Limb (tissue), 2 donors: ENCODE results near the gene CELSR3.

ENCODE experiments used
- DNase-seq, 2 donors: peaks; one replicate each; pipeline ENCODE4 v3.0.0-alpha.2; 2016; ENCODE audit errors: extremely low spot score in 2 of 2

The CELSR3 gene

DNA sequence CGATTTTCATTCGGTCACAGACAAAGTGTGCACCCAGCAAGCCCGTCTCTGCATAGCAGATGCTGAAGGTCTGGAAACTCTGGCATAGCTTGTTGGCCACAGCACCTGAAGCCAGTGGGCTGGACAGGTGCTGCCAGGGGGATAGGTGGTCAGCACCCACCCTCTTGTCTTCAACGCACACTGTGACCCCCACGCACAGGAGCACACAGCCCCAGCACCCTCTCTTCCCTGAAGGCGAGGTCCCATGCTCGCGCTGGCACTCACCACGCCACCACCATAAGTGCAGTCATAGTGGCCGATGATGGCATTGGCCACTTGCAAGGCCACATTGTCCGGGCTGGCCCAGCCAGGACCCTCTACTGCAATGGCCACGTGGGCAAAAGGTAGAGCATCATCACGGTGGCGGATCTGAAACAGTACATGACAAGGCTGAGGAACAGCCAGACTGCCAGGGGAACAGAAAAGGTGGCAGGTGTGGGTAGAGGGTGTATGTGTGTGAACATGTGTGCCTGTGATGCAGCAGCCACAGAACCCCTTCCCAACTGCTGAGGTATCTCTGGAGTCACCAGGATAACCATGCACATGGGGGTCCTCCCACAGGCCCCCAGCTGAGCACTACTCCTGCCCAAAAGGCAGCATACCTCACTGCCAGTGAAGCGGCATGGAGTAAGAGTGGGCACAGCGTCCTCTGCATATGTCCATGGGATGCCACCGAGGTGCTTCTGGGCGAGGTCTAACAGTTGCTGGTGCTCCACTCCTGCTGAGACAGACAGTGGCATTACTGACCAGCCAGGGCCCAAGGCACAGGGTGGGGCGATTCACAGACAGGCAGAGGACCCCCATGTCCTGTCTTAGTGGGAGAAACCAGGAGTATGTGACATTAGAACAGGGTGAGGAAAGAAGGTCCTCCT, 61.7 kb downstream of the CELSR3 start:
- no peak for DNase-seq

GRCh38 chr3:48599509-48600285, 63.0 kb downstream of the CELSR3 start:
- no peak for DNase-seq

- DNase-seq = no peak
Observed at GRCh38 chr3:48599077-48599501, 63.6 kb downstream of the CELSR3 start.

DNA sequence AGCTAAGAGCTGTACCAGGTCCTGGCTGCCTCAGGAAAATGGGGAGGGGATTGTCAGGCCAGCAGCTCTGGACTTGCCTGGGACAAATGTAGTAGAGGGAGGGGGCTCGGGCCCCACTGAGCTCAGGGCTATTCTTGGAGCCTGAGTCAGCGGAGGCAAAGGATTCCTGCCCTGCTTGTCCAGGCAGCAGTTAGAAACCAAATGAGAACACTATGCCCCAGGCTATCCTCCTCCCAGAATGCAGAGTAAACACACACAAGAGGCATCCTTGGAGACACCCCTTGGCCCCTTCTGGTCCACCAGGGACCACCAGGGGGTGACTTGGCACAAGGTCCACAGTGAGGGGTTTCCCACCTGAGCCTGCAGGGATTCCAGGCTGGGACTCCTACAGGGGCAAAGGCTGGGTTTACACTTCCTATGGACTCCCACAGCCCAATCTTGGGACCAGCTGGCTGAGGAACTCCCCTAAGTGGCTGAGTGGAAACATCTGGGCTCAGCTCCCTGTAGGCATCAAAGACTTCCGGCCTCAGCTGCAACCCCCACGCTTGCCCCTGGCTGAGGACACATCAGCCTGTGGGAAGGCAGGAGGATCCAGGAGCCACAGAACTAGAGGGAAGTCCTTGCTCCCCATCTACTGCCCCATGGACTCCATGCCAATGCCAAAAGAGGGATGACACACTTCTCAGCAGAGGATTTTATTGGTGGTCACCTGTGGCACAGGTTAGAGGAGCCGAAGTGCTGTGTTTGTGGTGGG, 64.2 kb downstream of the CELSR3 start:
- peak; percentile 13 to 46 for DNase-seq

DNA sequence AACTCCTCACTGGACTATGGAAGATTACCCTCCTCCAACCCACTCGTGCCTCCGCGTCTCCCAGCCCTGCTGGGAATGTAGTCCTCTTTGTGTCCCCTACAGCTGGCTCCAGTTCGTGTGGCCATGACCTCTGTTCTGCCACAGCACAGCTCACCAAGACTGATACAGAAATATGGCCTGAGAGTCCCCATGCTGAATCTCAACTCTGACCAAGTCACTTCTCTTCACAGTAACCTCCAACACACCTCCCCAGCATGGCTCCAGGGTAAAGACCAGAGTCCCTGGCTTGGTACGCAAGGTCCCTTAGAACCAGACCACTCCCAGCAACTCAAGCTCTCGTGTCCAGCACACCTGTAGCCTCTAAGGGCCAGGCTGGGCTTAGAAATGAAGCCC, 65.3 kb downstream of the CELSR3 start:
- no peak for DNase-seq

- no peak for DNase-seq
Observed at GRCh38 chr3:48596676-48597407, 65.8 kb downstream of the CELSR3 start.

DNA sequence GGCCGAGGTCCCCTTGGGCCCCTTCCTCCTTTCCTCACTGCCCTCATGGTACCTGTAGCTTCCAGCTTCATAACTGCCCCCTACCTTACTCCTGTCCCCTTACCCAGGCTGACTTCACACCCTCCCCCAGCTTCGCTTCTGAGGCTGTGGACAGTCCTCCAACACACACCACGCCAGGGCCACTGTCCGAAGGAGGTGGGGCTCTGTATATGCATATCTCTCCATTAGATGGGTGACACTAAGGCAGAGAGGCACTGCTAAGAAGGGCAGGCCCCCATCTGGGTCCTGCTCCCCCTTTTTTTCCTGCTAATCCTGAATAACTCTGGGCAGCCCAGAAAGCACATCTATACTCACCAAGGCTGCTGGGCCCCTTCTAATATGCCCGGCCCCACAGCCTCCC, 66.5 kb downstream of the CELSR3 start:
- no peak for DNase-seq

DNA sequence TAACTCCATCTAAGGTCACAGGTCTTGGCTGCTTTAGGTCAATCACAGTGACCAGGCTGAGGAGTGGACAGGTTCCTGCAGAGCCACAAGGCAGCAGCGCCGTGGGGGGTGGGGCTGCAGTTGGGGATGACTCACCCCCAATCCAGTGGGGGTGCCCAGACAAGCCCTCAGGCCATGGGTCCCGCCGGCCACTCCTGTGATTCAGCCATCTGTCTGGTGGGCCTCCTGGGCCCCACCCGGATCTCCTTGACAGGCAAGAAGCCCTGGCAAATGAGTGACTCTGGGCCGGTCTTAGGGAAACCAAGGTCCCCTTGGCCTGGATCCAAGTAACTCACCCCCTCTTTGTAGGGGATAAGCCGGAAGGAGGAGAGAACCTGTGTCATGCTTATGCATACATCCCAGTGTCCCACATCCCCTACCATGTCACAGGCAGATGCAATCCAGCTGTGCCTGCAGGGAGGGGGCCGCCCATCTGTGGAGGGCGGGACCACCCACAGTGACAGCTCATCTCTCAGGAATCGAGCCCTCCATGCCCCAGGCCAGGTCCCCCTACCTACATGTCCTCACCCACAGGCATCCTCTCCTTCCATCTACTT, 67.1 kb downstream of the CELSR3 start:
- peak in 1 of 2 donors; percentile 18 for DNase-seq

DNA sequence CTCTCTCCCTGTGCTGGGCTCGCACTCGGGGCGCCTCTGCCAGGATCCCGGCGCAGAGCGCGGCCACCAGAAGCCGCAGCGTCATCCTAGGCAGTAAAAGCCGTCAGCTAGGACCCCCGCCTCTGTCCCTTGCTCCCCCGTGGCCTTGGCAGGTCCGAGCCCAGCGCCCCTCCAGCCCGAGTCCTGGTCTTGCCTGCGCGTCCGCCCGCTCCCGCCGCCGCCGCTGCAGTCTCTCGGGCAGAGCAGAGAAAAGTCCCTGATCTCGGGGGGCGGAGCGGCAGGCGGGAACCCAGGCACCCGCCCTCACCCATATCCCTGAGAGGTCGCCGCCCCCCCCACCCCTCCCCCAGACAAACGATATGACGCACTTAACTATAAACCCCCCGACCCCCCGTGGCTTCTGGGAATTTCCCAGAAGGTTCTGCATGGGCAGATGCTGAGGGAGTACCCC, 67.6 kb downstream of the CELSR3 start, which contains the start of gene COL7A1:
COL7A1 (minus strand) TSS at position 255 of the 451 bp plus-strand sequence; CDS start at position 85, 170 bp downstream.
- peak in 1 of 2 donors; percentile 48 for DNase-seq

DNA sequence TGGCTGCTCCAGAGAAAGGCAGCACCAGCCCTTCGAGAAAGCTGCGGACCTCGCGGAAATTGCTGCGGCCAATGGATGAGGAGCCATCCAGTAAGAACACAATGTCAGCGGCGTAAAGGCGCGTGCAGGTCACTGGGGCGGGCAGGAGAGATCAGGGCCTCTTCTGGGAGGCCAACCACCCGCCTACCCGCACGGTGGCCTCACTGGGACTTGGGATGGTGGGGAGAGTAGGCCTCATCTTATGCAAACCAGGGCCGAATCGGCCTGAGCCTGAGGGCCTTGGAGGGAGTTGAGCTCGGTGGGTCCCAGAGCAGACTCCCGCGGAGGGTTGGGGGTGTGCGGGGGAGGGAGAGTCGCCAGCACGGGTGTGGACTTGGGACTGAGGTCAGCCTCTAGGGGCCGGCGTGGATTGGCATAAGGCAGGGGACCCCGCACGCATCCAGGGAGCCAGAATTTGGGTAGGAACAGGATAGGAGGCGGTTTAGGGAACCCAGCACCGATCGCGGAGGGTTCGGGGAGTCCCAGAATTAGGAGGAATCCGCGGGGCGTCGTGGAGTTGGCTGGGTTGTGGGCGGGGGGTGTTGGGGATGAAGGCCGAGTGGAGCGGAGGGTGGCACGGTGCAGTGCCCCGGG, 68.2 kb downstream of the CELSR3 start:
- DNase-seq = no peak

DNA sequence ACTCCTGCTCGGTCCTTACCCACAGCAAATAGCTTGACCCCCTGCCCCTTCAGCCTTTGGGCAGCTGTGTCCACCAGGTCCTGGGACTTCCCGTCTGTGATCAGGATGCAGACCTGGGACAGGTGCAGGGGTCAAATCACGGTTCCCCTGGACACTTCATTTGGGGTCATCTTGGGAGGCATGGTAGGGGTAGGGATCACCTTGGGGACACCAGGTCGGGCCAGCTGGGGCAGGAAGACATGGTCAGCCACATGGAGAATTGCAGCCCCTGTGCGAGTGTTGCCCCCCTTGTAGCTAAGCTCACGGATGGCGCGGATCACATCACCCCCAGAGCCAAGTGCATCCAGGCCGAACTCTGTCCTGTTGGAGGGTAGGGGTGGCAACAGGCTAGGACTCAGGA, 69.3 kb downstream of the CELSR3 start:
- no peak for DNase-seq

DNA sequence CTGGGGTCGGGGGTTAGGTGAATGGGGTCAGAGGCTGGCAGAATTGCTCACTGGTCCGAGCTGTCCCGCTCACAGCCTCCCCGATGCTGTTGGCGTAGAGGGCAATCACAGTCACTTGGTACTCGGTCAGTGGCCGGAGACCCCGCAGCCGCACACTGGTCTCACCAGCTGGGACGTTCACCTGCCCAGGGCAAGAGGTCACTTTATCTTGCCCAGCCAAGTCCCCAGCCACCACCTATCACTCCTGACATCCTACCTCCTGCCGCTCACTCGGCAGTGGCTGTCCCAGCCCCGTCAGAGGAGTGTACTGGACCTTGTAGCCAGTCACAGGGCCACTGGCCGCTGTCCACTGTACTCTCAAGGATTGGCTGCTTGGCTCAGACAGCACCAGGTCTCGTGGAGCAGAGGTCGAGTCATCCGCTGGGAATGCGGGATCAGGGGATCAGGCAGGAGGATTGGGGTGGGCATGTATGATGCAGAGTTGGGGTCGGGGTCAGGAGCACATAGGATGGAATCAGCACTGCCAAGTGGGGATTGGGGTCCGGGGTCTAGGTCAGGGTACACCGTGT, 70.1 kb downstream of the CELSR3 start:
- no peak for DNase-seq

DNA sequence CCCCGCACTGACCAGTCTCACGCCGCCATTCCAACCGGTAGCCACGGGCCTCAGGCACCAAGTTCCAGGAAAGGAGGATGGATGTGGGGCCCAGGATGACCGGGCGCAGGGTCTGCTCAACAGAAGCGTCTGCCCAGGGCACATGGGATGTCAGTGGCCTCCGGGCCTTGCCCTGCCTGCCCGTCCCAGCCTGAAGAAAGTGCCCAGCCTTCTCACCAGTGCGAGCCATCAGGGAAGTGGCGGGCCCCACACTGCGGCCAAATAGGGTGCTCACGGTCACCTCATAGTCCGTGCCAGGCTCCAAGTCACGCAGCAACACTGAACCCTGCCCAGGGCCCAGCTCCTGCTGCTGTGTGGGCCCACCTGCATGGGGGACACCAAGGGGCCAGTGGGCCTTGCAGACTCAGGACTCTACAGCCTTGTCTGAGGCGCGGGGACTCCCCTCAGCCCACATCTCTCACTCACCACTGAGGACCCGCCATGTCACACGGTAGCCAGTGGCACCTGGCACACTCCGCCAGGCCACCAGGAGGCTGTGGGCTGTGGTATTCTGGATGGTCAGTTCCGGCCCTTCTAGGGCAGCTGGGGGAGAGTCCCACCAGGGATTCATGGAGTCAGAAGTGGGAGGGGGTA, 70.7 kb downstream of the CELSR3 start:
- DNase-seq = no peak

- DNase-seq = no peak
Observed at GRCh38 chr3:48591436-48591835, 71.2 kb downstream of the CELSR3 start.

DNA sequence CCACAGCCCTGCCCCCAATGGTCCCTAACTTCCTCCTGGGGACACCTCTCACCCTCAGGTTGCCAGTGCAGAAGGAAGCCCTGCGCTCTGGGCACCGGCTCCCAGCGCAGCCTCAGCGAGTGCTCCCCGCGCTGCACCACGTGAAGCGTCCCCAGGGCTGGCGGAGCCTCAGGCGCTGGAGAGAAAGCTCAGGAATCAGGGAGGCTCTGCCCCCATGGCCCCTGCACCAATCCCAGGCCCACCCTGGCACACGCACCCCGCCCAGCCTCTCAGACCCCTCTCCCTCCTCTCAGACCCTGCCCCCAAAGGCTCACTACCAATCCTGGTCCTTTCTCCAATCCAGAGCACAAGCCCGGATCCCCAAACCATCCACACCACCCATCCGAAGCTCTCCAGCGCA, 74.5 kb downstream of the CELSR3 start:
- no peak for DNase-seq

DNA sequence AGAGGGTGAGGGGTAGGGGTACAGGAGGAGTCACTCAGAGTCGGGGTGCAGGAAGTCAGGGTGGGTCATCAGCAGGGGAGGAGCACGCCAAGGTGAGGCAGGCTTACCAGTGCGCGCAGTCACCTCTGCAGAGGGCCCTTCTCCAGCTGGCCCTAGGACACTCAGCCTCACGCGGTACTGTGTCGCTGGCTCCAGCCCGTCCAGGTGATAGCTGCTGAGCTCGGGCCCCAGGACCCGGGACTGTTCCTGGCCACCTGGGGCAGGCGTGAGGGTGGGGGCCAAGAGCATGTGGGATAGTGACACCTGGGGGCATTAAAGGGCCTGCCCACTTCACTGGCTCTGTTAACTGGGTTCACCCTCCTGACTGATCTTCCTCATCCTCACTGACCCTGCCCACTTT, 75.0 kb downstream of the CELSR3 start:
- no peak for DNase-seq
